ENCODE measurements around the gene DOK3.
A peak's percentile ranks its signal among the peaks of the same experiment; 100 is the strongest.

DOK3 gene

DNA sequence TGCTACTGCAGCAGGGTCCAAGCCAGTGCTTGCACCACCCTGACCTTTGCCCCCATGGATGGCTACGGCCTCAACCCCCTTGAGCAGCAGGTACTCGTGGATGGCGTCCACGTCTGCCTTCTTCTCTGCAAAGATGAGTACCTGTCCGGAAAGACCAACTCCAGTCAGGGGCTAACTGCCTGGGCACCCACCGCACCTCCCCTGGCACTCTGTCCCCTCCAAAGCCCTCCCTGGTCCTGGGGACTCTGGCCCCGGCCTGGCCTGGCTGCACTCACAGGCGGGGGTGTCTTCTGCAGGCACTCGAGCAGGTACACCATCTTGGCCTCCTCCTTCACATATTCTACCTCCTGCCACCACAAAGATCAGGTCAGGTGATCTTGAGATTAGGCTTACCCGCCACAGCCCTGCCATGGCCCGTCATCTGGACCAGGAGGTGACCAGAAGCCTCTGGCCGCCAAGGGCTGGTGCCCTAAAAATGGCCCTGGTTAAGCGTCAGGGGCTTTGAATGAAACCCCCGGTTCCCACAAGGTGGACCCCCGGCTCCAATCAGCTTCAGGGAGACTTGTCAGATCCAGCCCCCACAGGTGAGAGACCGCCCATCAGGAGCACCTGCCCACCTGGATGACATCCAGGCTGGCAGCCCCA lies 3.2 kb upstream of the DOK3 start:
- no peak for FAIRE-seq

DNA sequence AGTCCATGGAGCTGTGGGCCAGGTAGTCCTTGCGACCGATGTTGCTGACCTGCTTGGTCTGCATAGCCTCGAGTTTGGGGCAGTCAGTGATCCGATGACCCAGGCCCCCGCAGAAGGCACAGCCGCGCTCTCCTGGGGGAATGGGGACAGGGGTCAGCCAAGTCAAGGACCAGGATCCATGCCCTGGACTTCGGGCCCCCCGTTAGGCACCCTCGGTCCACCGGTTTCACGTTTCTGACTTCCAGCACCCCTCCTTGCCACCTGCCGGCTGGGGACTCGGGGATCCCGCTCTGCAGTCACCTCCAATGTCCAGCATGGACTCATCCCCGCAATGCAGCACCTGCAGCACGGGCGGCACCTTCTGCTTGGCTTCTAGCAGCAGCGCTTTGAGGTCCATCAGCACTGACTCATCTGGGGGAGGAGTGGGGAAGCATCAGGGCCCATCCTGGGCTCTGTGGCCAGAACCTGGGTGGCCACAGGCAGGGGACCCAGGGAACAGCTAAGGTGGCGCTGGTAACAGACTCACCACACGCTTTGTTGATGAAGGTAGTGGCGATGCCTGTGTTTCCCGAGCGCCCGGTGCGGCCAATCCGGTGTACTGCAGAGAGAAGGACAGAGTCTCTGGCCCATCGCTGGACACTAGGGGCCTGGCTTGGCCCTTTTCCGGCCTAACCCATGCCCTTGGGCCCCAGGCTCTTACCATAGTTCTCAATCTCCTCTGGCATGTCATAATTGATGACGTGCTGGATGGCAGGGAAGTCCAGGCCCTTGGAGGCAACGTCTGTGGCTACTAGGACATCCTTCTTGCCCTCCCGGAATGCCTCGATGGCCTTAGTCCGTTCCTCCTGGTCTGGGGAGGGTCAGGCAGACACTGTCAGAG lies 2.4 kb upstream of the DOK3 start:
- DNase-seq (ENCODE audit: low spot score) (no peak), FAIRE-seq (no peak)

More for the DNA sequence above, 3.2 kb upstream of the DOK3 start:
- DNase-seq (ENCODE audit: low spot score) = no peak

DNA sequence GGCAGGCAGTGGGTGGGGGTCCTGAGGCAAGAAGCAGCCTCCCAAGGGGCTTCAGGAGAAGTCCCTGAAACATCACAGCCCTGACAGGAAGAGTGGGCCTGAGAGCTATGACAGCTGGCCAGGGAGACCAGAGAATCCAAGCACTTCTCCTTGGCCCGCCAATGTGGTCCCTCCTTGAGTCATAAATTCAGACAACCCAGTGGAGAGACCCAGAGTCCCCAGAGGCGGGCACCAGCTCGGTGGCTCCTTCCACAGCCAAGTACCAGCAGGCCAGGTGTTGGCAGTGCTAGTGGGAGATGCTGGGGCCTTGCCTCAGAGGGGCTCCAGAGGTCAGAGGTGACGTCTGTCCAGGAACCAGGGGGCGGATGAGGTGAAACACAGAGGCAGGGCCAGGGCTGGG lies 1.6 kb upstream of the DOK3 start:
- FAIRE-seq (no peak), DNase-seq (ENCODE audit: low spot score) (no peak)

DNA sequence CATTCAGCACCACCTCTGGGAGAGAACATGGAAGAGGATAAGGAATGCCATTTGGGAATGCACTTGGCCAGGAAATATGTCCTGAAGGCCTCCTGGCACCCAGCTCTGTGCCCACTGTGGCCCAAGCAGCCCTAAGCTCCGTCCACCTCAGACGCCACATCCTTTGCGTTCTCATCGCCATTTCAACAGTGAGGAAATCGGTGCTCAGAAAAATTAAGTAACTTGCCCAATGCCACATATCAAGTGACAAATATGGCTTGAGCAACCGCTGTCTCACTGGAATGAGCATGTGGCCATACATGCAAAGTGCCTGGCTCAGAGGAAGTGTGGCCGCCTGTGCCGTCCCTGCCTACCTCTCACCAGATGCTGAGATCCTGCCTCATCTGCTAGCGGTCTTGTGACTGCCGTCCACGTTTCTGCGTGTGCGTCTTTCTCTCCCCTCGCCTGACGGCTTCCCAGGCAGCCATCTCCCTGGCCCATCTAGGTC lies 984 bp upstream of the DOK3 start:
- DNase-seq (ENCODE audit: low spot score) = no peak

DNA sequence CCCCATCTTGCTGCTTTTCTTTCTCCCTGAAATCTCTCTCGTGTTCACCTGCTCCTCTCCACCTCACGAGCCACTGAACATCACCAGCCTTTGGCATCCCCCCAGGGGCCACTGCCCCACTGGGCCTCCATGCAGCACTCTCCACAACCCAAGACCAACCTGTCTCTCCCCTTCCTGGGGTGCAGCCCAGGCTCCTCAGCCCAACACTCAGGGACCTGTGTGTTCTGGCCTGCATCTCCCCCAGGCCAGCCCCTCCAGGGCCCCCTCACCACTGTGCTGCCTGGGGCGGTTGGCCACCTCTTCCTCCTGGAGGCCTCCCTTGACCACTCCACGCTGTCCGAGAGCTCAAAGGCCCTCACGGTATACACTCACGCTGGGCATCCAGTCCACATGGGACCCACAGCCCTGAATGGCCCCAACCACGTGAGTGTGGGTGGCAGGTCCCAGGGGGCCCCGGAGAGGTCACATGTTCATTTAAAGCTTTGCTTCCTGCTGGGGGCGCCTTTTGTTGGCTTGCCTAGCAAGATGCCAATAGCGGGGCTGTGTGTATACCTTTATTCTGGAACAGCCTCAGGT lies 453 bp upstream of the DOK3 start:
- DNase-seq (ENCODE audit: low spot score) (no peak), FAIRE-seq (no peak)

More for the DNA sequence above, 984 bp upstream of the DOK3 start:
- no peak for FAIRE-seq

DNA sequence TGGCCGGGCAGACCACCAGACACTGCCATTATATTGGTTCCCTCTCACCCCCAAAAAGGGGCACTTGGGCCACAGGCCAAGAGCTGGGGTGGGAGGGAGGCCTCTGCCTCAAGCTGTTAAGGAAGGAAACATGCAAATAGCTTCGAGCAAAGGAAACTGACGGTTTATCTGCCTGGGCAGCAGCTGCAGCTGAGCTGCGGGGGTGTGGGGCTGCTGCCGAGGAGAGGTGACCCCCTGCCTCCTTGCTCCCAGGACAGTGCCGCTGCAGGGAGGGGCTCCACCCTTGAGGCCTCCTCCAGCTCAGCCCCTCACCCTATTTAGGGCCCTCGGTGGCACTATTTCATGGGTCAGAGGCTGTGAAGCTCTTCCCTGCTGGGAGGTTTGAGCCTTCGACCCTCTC lies 789 bp downstream of the DOK3 start:
- no peak for DNase-seq (ENCODE audit: low spot score)
- no peak for FAIRE-seq

DNA sequence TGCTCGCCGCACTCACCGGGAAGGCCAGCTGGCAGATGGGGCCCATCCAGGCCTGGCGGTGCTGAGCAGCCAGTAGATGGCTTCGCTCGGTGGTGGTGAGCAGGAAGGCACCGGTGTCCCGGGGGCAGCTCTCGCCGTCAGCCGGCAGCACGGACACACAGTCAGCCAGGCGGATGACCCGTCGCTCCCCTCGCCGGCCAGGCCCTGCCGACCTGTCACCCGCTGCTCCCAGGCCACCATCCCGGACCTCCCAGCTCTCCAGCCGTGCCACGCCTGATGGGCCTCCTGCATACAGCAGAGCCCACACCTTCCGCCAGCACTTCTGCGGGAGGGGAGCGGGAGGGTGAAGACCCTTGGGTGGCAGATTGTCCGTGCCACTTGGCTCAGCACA lies 1.4 kb downstream of the DOK3 start:
- DNase-seq (ENCODE audit: low spot score) (no peak), FAIRE-seq (no peak)

DNA sequence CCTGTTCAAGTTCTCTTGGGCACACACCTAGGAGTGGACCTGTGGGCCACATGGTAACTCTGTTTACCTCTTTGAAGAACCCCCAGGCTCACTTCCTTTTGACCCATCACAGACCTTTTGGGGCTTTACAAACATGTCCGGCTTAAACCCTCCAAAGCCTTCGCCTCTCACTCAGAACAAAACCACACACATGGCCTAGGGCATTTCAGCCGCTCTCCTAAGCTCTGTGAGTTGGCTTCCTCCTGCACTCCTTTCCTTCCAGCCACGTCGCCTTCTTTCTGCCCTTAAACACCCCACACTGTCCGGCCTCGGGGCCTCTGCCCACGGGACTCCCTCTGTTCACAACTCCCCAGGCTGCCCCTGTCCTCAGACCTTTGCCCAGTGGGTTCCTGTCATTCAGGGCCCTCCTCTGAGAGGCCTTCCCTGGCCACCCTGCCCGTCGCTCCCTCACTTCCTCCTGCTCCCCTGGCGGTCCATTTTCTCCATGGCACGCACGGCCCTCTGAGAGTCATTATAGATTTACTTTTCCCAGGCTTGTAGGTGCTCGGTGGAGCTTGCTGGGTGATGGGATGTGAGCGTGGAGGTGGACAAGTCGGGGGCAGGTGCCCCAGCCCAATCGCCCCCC lies 1.9 kb downstream of the DOK3 start:
- FAIRE-seq = no peak
- DNase-seq (ENCODE audit: low spot score) = no peak

DNA sequence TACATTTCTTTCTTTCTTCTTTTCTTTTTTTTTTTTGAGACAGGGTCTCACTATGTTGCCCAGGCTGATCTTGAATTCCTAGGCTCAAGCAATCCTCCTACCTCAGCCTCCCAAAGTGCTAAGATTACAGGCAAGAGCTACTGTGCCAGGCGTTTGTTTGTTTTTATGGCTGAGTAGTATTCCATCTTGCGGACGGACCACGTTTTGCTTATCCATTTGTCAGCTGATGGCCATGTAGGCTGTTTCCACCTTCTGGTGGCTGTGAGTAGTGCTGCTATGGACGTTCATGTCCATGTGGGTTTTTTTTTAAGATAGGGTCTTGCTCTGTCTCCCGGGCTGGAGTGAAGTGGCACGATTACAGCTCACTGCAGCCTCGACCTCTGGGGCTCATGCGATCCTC lies 2.5 kb downstream of the DOK3 start:
- no peak for FAIRE-seq
- no peak for DNase-seq (ENCODE audit: low spot score)

DNA sequence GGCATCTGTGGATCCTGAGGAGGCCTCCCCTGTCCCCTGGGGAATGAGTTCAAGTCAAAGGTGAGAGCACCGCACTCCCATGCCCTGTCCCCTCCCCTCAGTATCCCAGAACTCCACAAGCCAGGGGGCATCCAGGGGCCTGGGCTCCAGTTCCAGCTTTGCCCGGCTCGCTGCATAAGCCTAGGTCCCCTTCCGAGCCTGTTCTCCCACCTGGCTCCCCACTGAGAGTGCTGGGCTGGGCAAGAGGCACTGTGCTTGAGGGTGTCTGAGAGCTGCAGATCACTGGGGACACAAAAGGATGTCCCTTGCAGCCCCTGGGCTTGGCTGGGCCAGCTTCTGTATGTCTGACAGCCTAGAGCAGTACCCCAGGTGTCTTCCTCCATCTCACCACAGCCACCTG lies 4.6 kb downstream of the DOK3 start:
- FAIRE-seq (no peak), DNase-seq (ENCODE audit: low spot score) (no peak)

DNA sequence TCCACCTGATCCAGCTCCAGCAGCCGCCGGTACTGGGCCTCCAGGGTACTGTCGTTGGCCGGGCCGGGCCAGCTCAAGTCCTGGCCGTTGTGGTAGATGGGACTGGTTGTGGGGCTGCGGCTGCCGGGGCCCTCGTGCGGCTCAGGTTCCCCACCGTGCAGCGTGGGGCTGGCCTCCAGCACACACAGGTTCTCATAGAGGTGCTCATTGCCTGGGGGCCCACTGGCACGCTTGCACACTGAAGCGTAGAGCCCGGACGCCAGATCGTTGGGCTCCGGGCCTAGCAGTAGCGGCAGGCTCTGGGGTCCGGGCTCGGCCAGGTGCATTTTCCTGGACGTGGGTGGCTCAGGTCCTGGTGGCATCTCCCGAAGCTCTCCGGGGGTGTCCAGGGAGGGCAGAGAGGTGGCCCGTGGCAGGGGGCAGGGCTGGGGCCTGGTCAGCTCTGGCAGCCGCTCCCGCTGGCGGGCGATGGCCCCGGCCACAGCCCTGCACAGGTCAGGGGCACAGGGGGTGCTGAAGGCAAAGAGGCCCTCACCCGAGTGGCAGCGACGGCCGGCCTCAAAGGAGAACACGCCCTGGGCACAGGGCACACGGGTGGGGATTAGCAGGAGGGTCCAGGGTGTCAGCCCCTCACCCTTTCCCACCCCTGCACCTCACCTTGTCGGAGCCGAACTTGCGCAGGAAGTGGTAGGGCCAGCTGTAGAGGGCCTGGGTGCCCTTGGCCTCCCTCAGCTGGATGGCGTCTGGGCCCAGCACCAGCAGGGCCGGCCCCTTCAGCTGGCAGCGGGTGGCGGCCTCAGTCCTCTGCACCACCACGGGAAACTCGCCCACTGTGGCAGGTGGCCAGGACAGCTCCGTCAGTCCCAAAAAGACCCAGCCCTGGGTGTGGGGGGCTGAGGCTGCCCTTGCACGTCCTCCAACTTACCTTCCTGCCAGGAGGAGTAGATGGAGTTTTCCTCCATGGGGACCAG lies 5.3 kb downstream of the DOK3 start:
- DNase-seq (ENCODE audit: low spot score) (no peak), FAIRE-seq (no peak)

DNA sequence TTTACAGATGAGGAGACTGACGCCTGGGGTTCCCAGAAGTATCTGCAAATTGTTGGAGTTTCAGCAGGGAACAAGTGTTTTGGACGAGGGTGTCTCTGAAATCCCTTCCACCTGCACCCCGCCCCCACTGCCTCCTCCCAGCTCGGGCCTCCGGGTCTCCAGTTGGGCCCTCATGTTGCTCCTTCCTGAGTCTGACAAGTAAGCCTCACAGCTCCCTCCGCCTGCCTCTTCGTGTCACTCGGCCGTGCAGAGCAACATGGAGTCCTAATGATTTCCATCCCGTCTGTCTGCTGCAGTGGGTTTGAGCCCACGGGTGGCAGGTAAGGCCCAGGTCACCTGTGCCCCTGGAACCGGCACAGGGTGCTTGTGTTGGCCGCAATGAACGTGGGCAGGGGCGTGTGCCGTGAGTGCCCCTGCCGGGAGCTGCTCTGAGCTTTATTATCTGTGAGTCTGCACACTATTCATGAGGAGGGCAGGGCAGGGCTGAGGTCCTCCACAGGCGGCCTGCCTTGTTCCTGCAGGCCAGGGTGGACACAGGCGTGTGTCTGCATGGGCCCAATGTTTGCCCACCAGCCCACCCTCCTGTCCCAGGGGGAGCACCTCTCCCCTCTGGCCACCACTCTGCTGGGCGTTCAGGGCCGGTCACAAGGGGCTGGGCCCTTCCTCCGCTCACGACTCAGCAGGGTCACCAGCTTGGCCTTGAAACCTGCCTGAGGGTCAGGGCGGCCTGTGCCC lies 6.1 kb downstream of the DOK3 start:
- no peak for DNase-seq (ENCODE audit: low spot score)
- no peak for FAIRE-seq

DNA sequence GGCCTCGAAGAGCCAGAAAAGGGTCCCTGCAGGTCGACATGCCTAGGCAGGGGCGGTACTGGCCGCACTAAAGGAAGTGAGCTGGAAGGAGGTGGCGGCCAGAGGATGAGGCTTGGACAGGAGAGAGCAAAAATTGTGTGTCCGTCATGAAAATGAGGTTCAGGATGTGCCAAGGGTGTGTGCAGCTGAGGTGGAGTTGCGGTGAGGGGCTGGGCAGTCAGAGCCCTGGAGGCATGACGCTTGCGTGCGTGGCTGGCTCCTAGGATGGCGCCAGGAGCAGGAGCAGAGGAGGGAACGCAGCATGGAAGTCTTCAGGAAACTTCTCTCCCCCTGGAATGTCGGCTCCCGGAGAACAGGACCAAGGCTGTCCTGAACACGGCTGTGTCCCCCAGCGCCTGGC lies 6.7 kb downstream of the DOK3 start:
- FAIRE-seq = no peak
- no peak for DNase-seq (ENCODE audit: low spot score)

DNA sequence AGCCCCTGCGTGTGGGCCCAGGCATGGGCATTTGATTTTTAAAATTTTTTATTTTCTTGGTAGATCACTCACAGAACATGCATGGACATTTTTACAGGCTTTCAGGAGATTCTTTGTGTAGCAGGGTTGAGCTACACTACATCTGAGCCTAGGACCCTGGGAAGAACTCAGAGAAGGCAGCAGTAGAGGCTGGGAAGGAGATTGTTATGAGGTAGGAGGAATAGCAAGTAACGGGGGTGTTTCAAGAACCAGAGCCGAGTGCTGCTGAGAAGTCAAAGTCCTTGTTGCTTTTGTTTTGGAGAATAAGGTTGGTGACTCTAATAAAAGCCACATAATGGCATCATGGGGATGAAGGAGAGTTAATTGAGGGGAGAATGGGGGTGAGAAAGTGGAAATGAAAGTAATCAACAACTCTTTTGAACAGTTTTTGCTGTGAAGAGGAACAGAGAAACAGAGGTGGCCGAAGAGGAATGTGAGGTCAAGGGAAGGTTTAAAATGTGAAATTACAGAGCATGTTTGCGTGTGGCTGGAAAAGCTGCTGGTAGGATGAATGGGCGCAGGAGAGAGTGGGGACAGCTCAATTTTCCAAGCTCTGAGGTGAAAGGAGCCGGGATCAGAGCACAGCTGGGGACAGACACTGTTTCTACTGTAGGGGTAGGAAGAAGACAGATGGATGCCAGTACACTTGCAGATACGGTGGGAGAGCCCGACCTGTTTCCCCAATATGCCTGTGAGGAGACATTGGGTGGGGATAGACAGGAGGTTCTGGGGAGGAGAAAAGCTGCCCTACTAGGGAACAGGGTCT lies 7.5 kb downstream of the DOK3 start:
- DNase-seq (ENCODE audit: low spot score) (no peak), FAIRE-seq (no peak)

DNA sequence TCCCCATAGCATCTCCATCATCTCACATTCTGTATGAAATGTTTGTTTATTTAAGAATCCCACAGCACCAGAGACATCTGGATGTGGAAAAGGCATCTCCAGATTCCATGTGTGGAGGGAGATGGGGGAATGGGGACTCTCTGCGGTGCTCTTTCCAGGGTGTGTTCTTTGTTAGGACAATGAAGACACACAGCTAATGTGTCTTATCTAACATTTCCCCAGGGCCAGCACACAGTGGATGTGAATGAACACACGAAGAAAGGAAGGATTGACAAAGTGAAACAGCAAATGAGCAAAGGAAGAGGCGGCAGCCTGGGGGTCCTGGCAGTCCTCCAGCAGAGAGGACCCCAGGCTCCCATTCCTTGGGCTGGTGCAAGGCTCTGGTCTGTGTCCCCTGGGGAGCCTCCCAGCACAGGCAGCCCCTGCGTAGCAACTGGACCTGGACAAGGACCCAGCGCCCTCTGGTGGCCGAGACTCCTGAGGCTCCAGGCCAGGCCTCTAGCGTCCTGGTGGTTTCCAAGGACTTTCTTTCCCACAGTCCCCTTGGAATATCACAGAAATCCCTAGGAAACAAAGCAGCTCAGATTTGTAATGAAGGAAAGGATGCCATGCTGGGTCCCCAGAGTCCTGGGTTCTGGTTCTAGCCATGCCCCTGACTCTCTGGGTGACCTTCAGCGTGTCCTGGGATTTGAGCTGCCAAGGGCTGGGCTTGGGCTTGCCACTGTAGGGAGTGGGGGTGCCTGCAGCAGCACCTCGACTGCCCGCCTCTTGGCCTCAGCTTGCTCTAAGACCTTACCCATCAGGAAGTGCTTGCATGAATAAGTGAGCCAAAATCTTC lies 8.7 kb downstream of the DOK3 start:
- peak; percentile 80 for DNase-seq (ENCODE audit: low spot score)
- no peak for FAIRE-seq

DNA sequence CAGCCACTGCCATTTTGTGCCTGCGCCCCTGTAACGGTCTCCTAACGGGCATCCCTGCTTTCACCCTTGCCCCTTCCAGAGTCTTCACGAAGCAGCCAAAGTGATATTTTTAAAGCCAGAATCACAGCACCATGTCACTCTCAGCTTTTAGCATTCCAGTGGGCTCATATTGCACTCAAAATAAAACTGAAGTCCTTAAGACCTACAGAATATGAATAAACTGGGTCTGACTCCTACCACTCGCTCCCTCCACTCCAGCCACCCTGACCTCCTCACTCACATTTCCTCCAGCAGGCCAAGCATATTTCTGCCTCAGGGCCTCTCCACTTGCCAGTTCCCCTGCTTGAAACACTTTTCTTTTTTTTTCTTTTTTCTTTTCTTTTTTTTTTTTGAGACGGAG lies 9.8 kb downstream of the DOK3 start:
- DNase-seq (ENCODE audit: low spot score) (no peak), FAIRE-seq (no peak)

DNA sequence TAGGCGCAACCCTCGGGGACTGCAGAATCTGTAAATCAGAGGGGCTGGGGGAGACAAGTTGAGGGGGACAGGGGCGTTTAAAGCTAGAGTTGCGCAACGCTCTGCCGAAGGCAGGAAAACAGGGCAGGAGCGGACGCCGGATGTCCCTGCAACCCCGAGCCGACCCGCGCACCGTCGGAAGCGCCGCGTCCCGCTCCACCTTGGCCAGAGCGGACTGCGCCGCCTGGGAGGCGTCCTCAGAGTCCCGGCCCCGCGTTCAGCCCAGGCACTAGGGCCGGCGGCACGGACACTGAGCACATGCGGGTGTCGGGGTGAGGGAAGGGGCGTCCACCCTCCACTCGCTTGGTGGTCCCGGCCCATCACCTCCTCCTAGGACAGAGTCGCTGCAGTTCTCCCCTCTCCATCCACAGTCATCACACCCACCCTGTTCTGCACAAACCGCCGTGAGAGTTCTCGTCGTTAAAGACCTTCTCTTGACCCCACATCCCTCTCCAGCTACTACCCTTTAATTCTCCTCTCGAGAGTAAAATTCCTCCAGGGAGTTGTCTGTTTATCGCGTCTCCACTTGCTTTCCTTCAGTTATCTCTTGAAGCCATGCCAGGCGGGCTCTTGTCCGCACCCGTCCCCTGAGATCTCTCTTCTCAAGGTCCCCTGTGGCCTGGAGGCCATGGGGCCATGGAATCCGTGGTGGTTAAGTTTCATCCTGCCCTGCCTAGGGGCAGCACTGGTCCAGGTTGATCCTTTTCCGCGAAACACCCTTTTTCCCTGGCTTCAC lies 11.4 kb downstream of the DOK3 start:
- DNase-seq (ENCODE audit: low spot score) (peak; percentile 36), FAIRE-seq (no peak)

All from urothelium cell line (cell line).